Activated T-helper 2 cell treated with anti-CD3 and anti-CD28 coated beads, Interferon-gamma antibody, Interleukin-2, Interleukin-4, amounts not matched to agents 10 μg/mL and 5 μg/mL and 100 μg/mL, durations not matched to agents 14 hours and 24 hours and 36 hours (primary cell): ENCODE measurements around the gene NBAS. TPM values are rescaled to one million over a fixed set of nuclear protein-coding genes. Genes with fewer than 3 reads are reported as not detected.
A peak's percentile ranks its signal among the peaks of the same experiment; 100 is the strongest.

Experiments used
- DNase-seq: peaks from one replicate; pipeline ENCODE4 v3.0.0; 2021; ENCODE audit warnings: low spot score
- H3K27ac Mint-ChIP-seq: one replicate; pipeline ENCODE4 v1.8.0; 2021; ENCODE audit warnings: mixed read lengths
- H3K27me3 Mint-ChIP-seq: one replicate; pipeline ENCODE4 v1.8.0; 2021; ENCODE audit warnings: low read depth, mixed read lengths
- H3K36me3 Mint-ChIP-seq: one replicate; pipeline ENCODE4 v1.8.0; 2021; ENCODE audit warnings: low read depth, mixed read lengths
- H3K4me1 Mint-ChIP-seq: one replicate; pipeline ENCODE4 v1.8.0; 2021; ENCODE audit warnings: low read depth, mixed read lengths
- H3K4me3 Mint-ChIP-seq: one replicate; pipeline ENCODE4 v1.8.0; 2021; ENCODE audit warnings: low read depth, mild to moderate bottlenecking, moderate library complexity, mixed read lengths
- H3K9me3 Mint-ChIP-seq: one replicate; pipeline ENCODE4 v1.8.0; 2021; ENCODE audit warnings: mixed read lengths
- intact Hi-C: fragments of 100-400 bp; cut with micrococcal nuclease; formaldehyde crosslinking; loops from one replicate; pipeline ENCODE4 v1.15.1; 2023
- total RNA-seq: library from RNA; stranded (reverse); gene quantifications from 2 replicates; pipeline ENCODE4 v1.2.3, GENCODE V29; 2022

Gene NBAS
- total RNA-seq, 1 donor from 2014 or later: 38.7 TPM

GRCh38 chr2:15300624-15301573 is 260.2 kb downstream of the NBAS start:
- Mint-ChIP-seq H3K9me3 (peaks cover 8% of the 10 kb centered on the region), H3K36me3 (peaks cover 60% of the 10 kb centered on the region), H3K4me3 (no peak overlapping the region), H3K4me1 (peaks cover 46% of the 10 kb centered on the region), H3K27me3 (no peaks in the 10 kb centered on the region), H3K27ac (peak overlapping the region; percentile 13)
- DNase-seq: no peak
- intact Hi-C loops: no loop called here

GRCh38 chr2:15299904-15300520 is 261.1 kb downstream of the NBAS start:
- peaks cover 52% of the 10 kb centered on the region for H3K36me3 Mint-ChIP-seq
- no peak for DNase-seq
- no peak overlapping the region for H3K4me3 Mint-ChIP-seq
- H3K4me1 Mint-ChIP-seq: peaks cover 46% of the 10 kb centered on the region
- peaks cover 8% of the 10 kb centered on the region for H3K9me3 Mint-ChIP-seq
- intact Hi-C loops: no loop called here
- H3K27me3 Mint-ChIP-seq: no peaks in the 10 kb centered on the region
- H3K27ac Mint-ChIP-seq: no peak overlapping the region

- no peak overlapping the region for H3K4me3 Mint-ChIP-seq
- no peak for DNase-seq
- H3K9me3 Mint-ChIP-seq: peaks cover 3% of the 10 kb centered on the region
- peaks cover 40% of the 10 kb centered on the region for H3K36me3 Mint-ChIP-seq
- intact Hi-C loops: no loop called here
- no peak overlapping the region for H3K27ac Mint-ChIP-seq
- peaks cover 36% of the 10 kb centered on the region for H3K4me1 Mint-ChIP-seq
- H3K27me3 Mint-ChIP-seq: no peaks in the 10 kb centered on the region
These were observed 262.4 kb downstream of the NBAS start for GRCh38 chr2:15298770-15299169.

GRCh38 chr2:15293262-15293937 is 267.7 kb downstream of the NBAS start:
- H3K27me3 Mint-ChIP-seq: no peaks in the 10 kb centered on the region
- peaks cover under 1% of the 10 kb centered on the region for H3K4me1 Mint-ChIP-seq
- no peaks in the 10 kb centered on the region for H3K9me3 Mint-ChIP-seq
- H3K4me3 Mint-ChIP-seq: no peak overlapping the region
- DNase-seq: no peak
- intact Hi-C loops: no loop called here
- H3K36me3 Mint-ChIP-seq: peaks cover 32% of the 10 kb centered on the region
- no peak overlapping the region for H3K27ac Mint-ChIP-seq

- no peaks in the 10 kb centered on the region for H3K4me1 Mint-ChIP-seq
- peaks cover 47% of the 10 kb centered on the region for H3K36me3 Mint-ChIP-seq
- no peaks in the 10 kb centered on the region for H3K27me3 Mint-ChIP-seq
- H3K9me3 Mint-ChIP-seq: no peaks in the 10 kb centered on the region
- no peak for DNase-seq
- H3K4me3 Mint-ChIP-seq: no peak overlapping the region
- intact Hi-C loops: no loop called here
- H3K27ac Mint-ChIP-seq: no peak overlapping the region
These were observed 273.5 kb downstream of the NBAS start for GRCh38 chr2:15287447-15288184.

GRCh38 chr2:15284614-15285013 is 276.5 kb downstream of the NBAS start:
- H3K27ac Mint-ChIP-seq: no peak overlapping the region
- no peak for DNase-seq
- H3K27me3 Mint-ChIP-seq: no peaks in the 10 kb centered on the region
- H3K36me3 Mint-ChIP-seq: peaks cover 43% of the 10 kb centered on the region
- H3K4me1 Mint-ChIP-seq: no peaks in the 10 kb centered on the region
- no peak overlapping the region for H3K4me3 Mint-ChIP-seq
- intact Hi-C loops: no loop called here
- H3K9me3 Mint-ChIP-seq: no peaks in the 10 kb centered on the region

- Mint-ChIP-seq H3K27ac (no peak overlapping the region), H3K27me3 (no peaks in the 10 kb centered on the region), H3K4me3 (no peak overlapping the region), H3K36me3 (peaks cover 42% of the 10 kb centered on the region), H3K4me1 (no peaks in the 10 kb centered on the region), H3K9me3 (no peaks in the 10 kb centered on the region)
- no peak for DNase-seq
- intact Hi-C loops: no loop called here
These were observed 279.5 kb downstream of the NBAS start for GRCh38 chr2:15281681-15282080.

- DNase-seq: no peak
- H3K4me3 Mint-ChIP-seq: no peak overlapping the region
- no peaks in the 10 kb centered on the region for H3K27me3 Mint-ChIP-seq
- no peaks in the 10 kb centered on the region for H3K4me1 Mint-ChIP-seq
- H3K9me3 Mint-ChIP-seq: no peaks in the 10 kb centered on the region
- peaks cover 38% of the 10 kb centered on the region for H3K36me3 Mint-ChIP-seq
- intact Hi-C loops: no loop called here
- no peak overlapping the region for H3K27ac Mint-ChIP-seq
These were observed 281.8 kb downstream of the NBAS start for GRCh38 chr2:15279201-15279876.

GRCh38 chr2:15278296-15278695 is 282.8 kb downstream of the NBAS start:
- no peak for DNase-seq

GRCh38 chr2:15275346-15275745 is 285.8 kb downstream of the NBAS start:
- intact Hi-C loops: no loop called here
- no peak for DNase-seq
- H3K27ac Mint-ChIP-seq: no peak overlapping the region
- H3K9me3 Mint-ChIP-seq: no peaks in the 10 kb centered on the region
- H3K4me1 Mint-ChIP-seq: no peaks in the 10 kb centered on the region
- H3K36me3 Mint-ChIP-seq: peaks cover 24% of the 10 kb centered on the region
- no peaks in the 10 kb centered on the region for H3K27me3 Mint-ChIP-seq
- no peak overlapping the region for H3K4me3 Mint-ChIP-seq

More at GRCh38 chr2:15278296-15278695, 282.8 kb downstream of the NBAS start:
- peaks cover 36% of the 10 kb centered on the region for H3K36me3 Mint-ChIP-seq
- no peak overlapping the region for H3K27ac Mint-ChIP-seq
- H3K4me1 Mint-ChIP-seq: no peaks in the 10 kb centered on the region
- no peaks in the 10 kb centered on the region for H3K9me3 Mint-ChIP-seq
- intact Hi-C loops: no loop called here
- no peak overlapping the region for H3K4me3 Mint-ChIP-seq
- no peaks in the 10 kb centered on the region for H3K27me3 Mint-ChIP-seq

- intact Hi-C loops: no loop called here
- no peak overlapping the region for H3K27ac Mint-ChIP-seq
These were observed 287.7 kb downstream of the NBAS start for GRCh38 chr2:15273452-15273851.

GRCh38 chr2:15272942-15273341 is 288.2 kb downstream of the NBAS start:
- H3K4me1 Mint-ChIP-seq: no peaks in the 10 kb centered on the region
- H3K9me3 Mint-ChIP-seq: no peaks in the 10 kb centered on the region
- H3K27ac Mint-ChIP-seq: no peak overlapping the region
- intact Hi-C loops: no loop called here
- H3K27me3 Mint-ChIP-seq: no peaks in the 10 kb centered on the region
- H3K4me3 Mint-ChIP-seq: no peak overlapping the region
- peaks cover 15% of the 10 kb centered on the region for H3K36me3 Mint-ChIP-seq
- DNase-seq: no peak

More at GRCh38 chr2:15273452-15273851, 287.7 kb downstream of the NBAS start:
- no peak for DNase-seq
- Mint-ChIP-seq H3K4me3 (no peak overlapping the region), H3K27me3 (no peaks in the 10 kb centered on the region), H3K4me1 (no peaks in the 10 kb centered on the region), H3K9me3 (no peaks in the 10 kb centered on the region), H3K36me3 (peaks cover 18% of the 10 kb centered on the region)
